A673 (cell line): ENCODE measurements around the gene MTHFD1.

ENCODE experiments used
- EZH2 ChIP-seq: fragments of 200-600 bp; sonication (generic); IDR thresholded peaks from 2 replicates; pipeline ENCODE4 v1.6.1; 2017; ENCODE audit warnings: borderline replicate concordance, low read depth, mild to moderate bottlenecking, mixed read lengths, antibody characterized with exemption, low read length; ENCODE audit not compliant: poor library complexity, severe bottlenecking
- TF ChIP-seq, protein P1 (sequence below): fragments of 300-800, 200-600 bp; sonication (generic); conservative IDR thresholded peaks from 2 replicates; pipeline ENCODE4 v1.5.1; 2017; ENCODE audit warnings: low read depth, mild to moderate bottlenecking, antibody characterized with exemption, low read length, moderate library complexity, mixed read lengths

DNA sequence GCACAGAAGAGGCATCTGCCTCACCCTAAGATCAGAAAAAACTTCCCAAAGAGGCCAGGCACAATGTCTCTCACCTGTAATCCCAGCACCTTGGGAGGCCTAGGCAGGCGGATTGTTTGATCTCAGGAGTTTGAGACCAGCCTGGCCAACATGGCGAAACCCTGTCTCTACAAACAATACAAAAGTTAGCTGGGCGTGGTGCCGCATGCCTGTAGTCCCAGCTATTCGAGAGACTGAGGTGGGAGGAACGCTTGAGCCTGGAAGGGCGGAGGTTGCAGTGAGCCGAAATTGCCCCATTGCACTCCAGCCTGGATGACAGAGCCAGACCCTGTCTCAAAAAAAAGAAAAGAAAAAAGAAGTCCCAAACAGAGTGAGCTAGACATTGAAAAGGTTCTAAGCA lies 120.9 kb downstream of the MTHFD1 start:
- TF ChIP-seq, protein P1, sequence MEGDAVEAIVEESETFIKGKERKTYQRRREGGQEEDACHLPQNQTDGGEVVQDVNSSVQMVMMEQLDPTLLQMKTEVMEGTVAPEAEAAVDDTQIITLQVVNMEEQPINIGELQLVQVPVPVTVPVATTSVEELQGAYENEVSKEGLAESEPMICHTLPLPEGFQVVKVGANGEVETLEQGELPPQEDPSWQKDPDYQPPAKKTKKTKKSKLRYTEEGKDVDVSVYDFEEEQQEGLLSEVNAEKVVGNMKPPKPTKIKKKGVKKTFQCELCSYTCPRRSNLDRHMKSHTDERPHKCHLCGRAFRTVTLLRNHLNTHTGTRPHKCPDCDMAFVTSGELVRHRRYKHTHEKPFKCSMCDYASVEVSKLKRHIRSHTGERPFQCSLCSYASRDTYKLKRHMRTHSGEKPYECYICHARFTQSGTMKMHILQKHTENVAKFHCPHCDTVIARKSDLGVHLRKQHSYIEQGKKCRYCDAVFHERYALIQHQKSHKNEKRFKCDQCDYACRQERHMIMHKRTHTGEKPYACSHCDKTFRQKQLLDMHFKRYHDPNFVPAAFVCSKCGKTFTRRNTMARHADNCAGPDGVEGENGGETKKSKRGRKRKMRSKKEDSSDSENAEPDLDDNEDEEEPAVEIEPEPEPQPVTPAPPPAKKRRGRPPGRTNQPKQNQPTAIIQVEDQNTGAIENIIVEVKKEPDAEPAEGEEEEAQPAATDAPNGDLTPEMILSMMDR = no peak
- no peak for TF ChIP-seq EZH2
